Endothelial cell of umbilical vein (primary cell): ENCODE results near the gene HTR6.

ENCODE experiments used
- CTCF ChIP-seq, 2 donors: IDR thresholded peaks; 1 replicate in 1 of 2; 2 replicates in 1 of 2; pipeline ENCODE4 v1.5.1; 2011; ENCODE audit warnings: low read length in 2 of 2, mild to moderate bottlenecking in 2 of 2, moderate library complexity in 2 of 2, control low read depth in 1 of 2, inconsistent platforms in 1 of 2, low read depth in 1 of 2; ENCODE audit not compliant: insufficient read depth in 1 of 2; ENCODE audit errors: extremely low read depth in 1 of 2
- EZH2 ChIP-seq: IDR thresholded peaks from 2 replicates; pipeline ENCODE4 v1.6.1; 2012; ENCODE audit warnings: borderline replicate concordance, low read depth, mild to moderate bottlenecking, moderate library complexity, low read length, inconsistent platforms; ENCODE audit not compliant: severe bottlenecking
- FOS ChIP-seq: IDR thresholded peaks from 2 replicates; pipeline ENCODE4 v1.6.1; 2011; ENCODE audit warnings: mild to moderate bottlenecking, low read length, moderate library complexity, borderline replicate concordance; ENCODE audit not compliant: insufficient read depth
- GATA2 ChIP-seq: IDR thresholded peaks from 2 replicates; pipeline ENCODE4 v1.7.0; 2011; ENCODE audit warnings: low read depth, mild to moderate bottlenecking, moderate library complexity, mixed read lengths, low read length; ENCODE audit not compliant: insufficient read length, insufficient read depth
- MAX ChIP-seq: IDR thresholded peaks from 2 replicates; pipeline ENCODE4 v1.6.1; 2011; ENCODE audit not compliant: insufficient read depth, insufficient read length
- MYC ChIP-seq: IDR thresholded peaks from one replicate; pipeline ENCODE4 v1.6.1; 2011; ENCODE audit warnings: mild to moderate bottlenecking, low read depth, low read length
- POLR2A ChIP-seq: IDR thresholded peaks from 2 replicates; pipeline ENCODE4 v1.6.1; 2012; ENCODE audit warnings: low read depth, mild to moderate bottlenecking, control low read depth, low read length

- no peak for TF ChIP-seq CTCF (IDR thresholded peaks at IDR 0.05; ENCODE audit: extremely low read depth in 1 of 2, insufficient read depth in 1 of 2, low read depth in 1 of 2, low read length in 2 of 2)
- TF ChIP-seq EZH2 = no peak
- TF ChIP-seq GATA2 = no peak
- no peak for TF ChIP-seq POLR2A
- no peak for TF ChIP-seq FOS
- TF ChIP-seq MAX = no peak
- no peak for TF ChIP-seq MYC
These were observed 11.1 kb downstream of the HTR6 start for GRCh38 chr1:19675797-19676196.
